CD14-positive monocyte (primary cell): ENCODE results near the gene ZCWPW1. TPM values are rescaled to one million over a fixed set of nuclear protein-coding genes. Genes with fewer than 3 reads are reported as not detected.
"Not testable (repeated sequence)": the region's sequence is repeated elsewhere in the genome, so short reads cannot be mapped to it uniquely, and the experiment has no call there.

ENCODE experiments used
- DNase-seq, 3 donors: peaks; one replicate each; pipeline ENCODE4 v3.0.0-alpha.2; 2011 to 2022
- H2AFZ ChIP-seq: 2 replicates; pipeline ENCODE4 v1.6.0; 2012; ENCODE audit warnings: mild to moderate bottlenecking, low read depth, low read length, inconsistent platforms; ENCODE audit not compliant: insufficient read depth, poor library complexity, severe bottlenecking
- H3K27ac ChIP-seq, 2 donors: 1 replicate in 1 of 2; 2 replicates in 1 of 2; pipeline ENCODE4 v1.5.1; 2012 to 2013; ENCODE audit warnings: low read length in 2 of 2, control low read depth in 1 of 2, inconsistent platforms in 1 of 2, low read depth in 1 of 2, mild to moderate bottlenecking in 1 of 2
- H3K27me3 ChIP-seq, 2 donors: one replicate each; pipeline versions ENCODE4 v1.6.0 to v1.6.1; 2011 to 2013; ENCODE audit warnings: low read length in 2 of 2; ENCODE audit not compliant: control insufficient read depth in 2 of 2, insufficient read depth in 2 of 2
- H3K36me3 ChIP-seq, 2 donors: replicated peaks in 1 of 2; 1 replicate in 1 of 2; 2 replicates in 1 of 2; pipeline versions ENCODE4 v1.5.1 to v1.6.1; 2012 to 2013; ENCODE audit warnings: low read length in 2 of 2, control low read depth in 1 of 2, inconsistent platforms in 1 of 2, mild to moderate bottlenecking in 1 of 2; ENCODE audit not compliant: insufficient read depth in 2 of 2, control insufficient read depth in 1 of 2
- H3K4me1 ChIP-seq, 2 donors: 1 replicate in 1 of 2; 2 replicates in 1 of 2; pipeline versions ENCODE4 v1.5.1 to v1.6.1; 2012 to 2013; ENCODE audit warnings: low read length in 2 of 2, control low read depth in 1 of 2, inconsistent platforms in 1 of 2, mild to moderate bottlenecking in 1 of 2, moderate library complexity in 1 of 2; ENCODE audit not compliant: insufficient read depth in 2 of 2, control insufficient read depth in 1 of 2
- H3K4me2 ChIP-seq: replicated peaks from 2 replicates; pipeline ENCODE3; 2012; ENCODE audit warnings: low read length, moderate library complexity, mild to moderate bottlenecking; ENCODE audit not compliant: poor library complexity, severe bottlenecking; ENCODE audit errors: extremely low read depth
- H3K4me3 ChIP-seq, 3 experiments: fragments of 200-600 bp in 1 of 3; sonication (generic) in 1 of 3; replicated peaks in 1 of 3; 1 replicate in 2 of 3; 2 replicates in 1 of 3; pipeline ENCODE4 v1.5.1; 2011 to 2013; ENCODE audit warnings: low read length in 3 of 3, mild to moderate bottlenecking in 3 of 3, control low read depth in 2 of 3, low read depth in 2 of 3, inconsistent platforms in 1 of 3, moderate library complexity in 1 of 3
- H3K79me2 ChIP-seq: 2 replicates; pipeline ENCODE4 v1.6.0; 2012; ENCODE audit warnings: mild to moderate bottlenecking, control low read depth, inconsistent platforms, low read length, moderate library complexity; ENCODE audit not compliant: insufficient read depth
- H3K9ac ChIP-seq: 2 replicates; pipeline ENCODE4 v1.6.0; 2017; ENCODE audit warnings: low read length, mild to moderate bottlenecking; ENCODE audit not compliant: insufficient read depth, poor library complexity, severe bottlenecking
- H3K9me3 ChIP-seq, 2 donors: replicated peaks in 1 of 2; 1 replicate in 1 of 2; 2 replicates in 1 of 2; pipeline versions ENCODE4 v1.5.1 to v1.6.1; 2012 to 2013; ENCODE audit warnings: low read length in 2 of 2, control low read depth in 1 of 2; ENCODE audit not compliant: control insufficient read depth in 1 of 2, insufficient read depth in 1 of 2
- H4K20me1 ChIP-seq: 2 replicates; pipeline ENCODE4 v1.6.0; 2012; ENCODE audit warnings: mild to moderate bottlenecking, low read length, control low read depth, moderate library complexity; ENCODE audit not compliant: insufficient read depth
- H3K27ac Mint-ChIP-seq, 7 donors: one replicate each; pipeline ENCODE4 v1.8.0; 2020; ENCODE audit warnings: mild to moderate bottlenecking in 7 of 7, mixed read lengths in 7 of 7, moderate library complexity in 6 of 7, inconsistent platforms in 2 of 7
- H3K27me3 Mint-ChIP-seq, 3 donors: one replicate each; pipeline ENCODE4 v1.8.0; 2021 to 2022; ENCODE audit warnings: low read depth in 3 of 3, mild to moderate bottlenecking in 3 of 3, mixed read lengths in 3 of 3, moderate library complexity in 3 of 3, inconsistent platforms in 1 of 3
- H3K36me3 Mint-ChIP-seq, 2 donors: one replicate each; pipeline ENCODE4 v1.8.0; 2020; ENCODE audit warnings: mixed read lengths in 2 of 2, inconsistent platforms in 1 of 2, mild to moderate bottlenecking in 1 of 2
- H3K4me1 Mint-ChIP-seq: one replicate; pipeline ENCODE4 v1.8.0; 2020; ENCODE audit warnings: mild to moderate bottlenecking, mixed read lengths
- H3K4me3 Mint-ChIP-seq, 2 donors: one replicate each; pipeline ENCODE4 v1.8.0; 2020; ENCODE audit warnings: mild to moderate bottlenecking in 2 of 2, mixed read lengths in 2 of 2, moderate library complexity in 1 of 2
- H3K9me3 Mint-ChIP-seq, 7 donors: one replicate each; pipeline ENCODE4 v1.8.0; 2020 to 2022; ENCODE audit warnings: mixed read lengths in 7 of 7, mild to moderate bottlenecking in 6 of 7, moderate library complexity in 6 of 7, inconsistent platforms in 2 of 7
- CTCF ChIP-seq: fragments of 200-600 bp; IDR thresholded peaks from one replicate; pipeline ENCODE4 v1.8.0; 2022; ENCODE audit warnings: antibody characterized with exemption, mild to moderate bottlenecking
- WGBS: methylation state at CpG from one replicate; pipeline ENCODE4 v1.1.5; 2013; ENCODE audit warnings: missing lambda C conversion rate; ENCODE audit not compliant: insufficient coverage; 5-methylcytosine and 5-hydroxymethylcytosine counted together
- intact Hi-C, 2 donors: fragments of 100-400 bp; cut with micrococcal nuclease; formaldehyde crosslinking; loops; one replicate each; pipeline versions ENCODE4 v1.15.0 to v1.15.1; 2023
- polyA plus RNA-seq, 3 donors: library from polyadenylated mRNA; depleted of rRNA in 1 of 3; unstranded in 2 of 3; stranded (reverse) in 1 of 3; fragments of 300-500 nt in 2 of 3; fragments of >200 nt in 1 of 3; fragmentation: Illumina TruSeq in 2 of 3; gene quantifications; 1 replicate in 2 of 3; 2 replicates in 1 of 3; pipeline ENCODE4 v1.2.3, GENCODE V29; 2012 to 2021

The ZCWPW1 gene
- polyA plus RNA-seq, 3 donors = 0.60 to 1.9 (median 1.2) TPM

- Mint-ChIP-seq H3K4me1 (peaks cover 22% of the 10 kb centered on the region), H3K27ac (peak overlapping the region in 2 of 7 donors; percentile 21 to 40)
- not testable (repeated sequence) for H3K4me2 ChIP-seq, H3K27me3 Mint-ChIP-seq, DNase-seq, H3K9me3 ChIP-seq, H3K27me3 ChIP-seq, H3K36me3 Mint-ChIP-seq, H3K9me3 Mint-ChIP-seq, H3K9ac ChIP-seq, H3K4me3 Mint-ChIP-seq, H4K20me1 ChIP-seq, H3K36me3 ChIP-seq, H2AFZ ChIP-seq, H3K4me3 ChIP-seq, H3K27ac ChIP-seq
- 100% methylated on average over 5 of the region's 7 CpGs for WGBS
- peaks cover 21% of the 10 kb centered on the region for H3K79me2 ChIP-seq
- peaks cover 20 to 29% of the 10 kb centered on the region in 2 donors for H3K4me1 ChIP-seq
- intact Hi-C loops = loop anchor here in 1 of 2 donors (10.0 kb wide), 1 partner anchor 236 kb away; the partner anchor contains the start of gene GNB2
These were observed 10.7 kb upstream of the ZCWPW1 start for GRCh38 chr7:100439244-100439643.

GRCh38 chr7:100438731-100439130 is 10.2 kb upstream of the ZCWPW1 start:
- not testable (repeated sequence) for H3K27ac ChIP-seq, H3K4me3 ChIP-seq, H3K27me3 ChIP-seq, H3K4me2 ChIP-seq, H3K4me3 Mint-ChIP-seq, DNase-seq, H3K9me3 ChIP-seq, H2AFZ ChIP-seq, H3K9me3 Mint-ChIP-seq, H3K9ac ChIP-seq, H3K27me3 Mint-ChIP-seq, H4K20me1 ChIP-seq
- 95% methylated on average over 4 of the region's 8 CpGs for WGBS
- Histone ChIP-seq H3K79me2 (peaks cover 27% of the 10 kb centered on the region), H3K4me1 (peaks cover 17 to 28% of the 10 kb centered on the region in 2 donors), H3K36me3 (peaks cover 3 to 12% of the 10 kb centered on the region in 2 donors)
- peak overlapping the region in 1 of 7 donors; percentile 40 for H3K27ac Mint-ChIP-seq
- peaks cover 20% of the 10 kb centered on the region for H3K4me1 Mint-ChIP-seq
- intact Hi-C loops = loop anchor here in 1 of 2 donors (10.0 kb wide), 1 partner anchor 236 kb away; the partner anchor contains the start of gene GNB2
- H3K36me3 Mint-ChIP-seq = peaks cover 11 to 15% of the 10 kb centered on the region in 2 donors

GRCh38 chr7:100438172-100438571 is 9.7 kb upstream of the ZCWPW1 start:
- peaks cover 0 to 1% (median 0%) of the 10 kb centered on the region in 3 donors for H3K27me3 Mint-ChIP-seq
- Histone ChIP-seq H4K20me1 (peaks cover 6% of the 10 kb centered on the region), H3K27ac (no peak overlapping the region), H3K27me3 (no peaks in the 10 kb centered on the region), H3K9me3 (no peaks in the 10 kb centered on the region), H2AFZ (no peak overlapping the region), H3K79me2 (peaks cover 32% of the 10 kb centered on the region), H3K4me3 (no peak overlapping the region), H3K9ac (no peak overlapping the region), H3K4me2 (no peak overlapping the region), H3K36me3 (peaks cover 9 to 18% of the 10 kb centered on the region in 2 donors), H3K4me1 (peaks cover 17 to 27% of the 10 kb centered on the region in 2 donors)
- DNase-seq = no peak
- no peak overlapping the region for H3K4me3 Mint-ChIP-seq
- no peak overlapping the region for H3K27ac Mint-ChIP-seq
- no peak for TF ChIP-seq CTCF
- intact Hi-C loops = loop anchor here in 1 of 2 donors (10.0 kb wide), 1 partner anchor 237 kb away; the partner anchor contains the start of gene GNB2
- H3K9me3 Mint-ChIP-seq = no peaks in the 10 kb centered on the region
- no CpG with 5 or more reads among the region's 2 CpGs for WGBS
- peaks cover 15% of the 10 kb centered on the region for H3K4me1 Mint-ChIP-seq
- peaks cover 17 to 21% of the 10 kb centered on the region in 2 donors for H3K36me3 Mint-ChIP-seq
